ENCODE data around the gene SS18L1.

DNA sequence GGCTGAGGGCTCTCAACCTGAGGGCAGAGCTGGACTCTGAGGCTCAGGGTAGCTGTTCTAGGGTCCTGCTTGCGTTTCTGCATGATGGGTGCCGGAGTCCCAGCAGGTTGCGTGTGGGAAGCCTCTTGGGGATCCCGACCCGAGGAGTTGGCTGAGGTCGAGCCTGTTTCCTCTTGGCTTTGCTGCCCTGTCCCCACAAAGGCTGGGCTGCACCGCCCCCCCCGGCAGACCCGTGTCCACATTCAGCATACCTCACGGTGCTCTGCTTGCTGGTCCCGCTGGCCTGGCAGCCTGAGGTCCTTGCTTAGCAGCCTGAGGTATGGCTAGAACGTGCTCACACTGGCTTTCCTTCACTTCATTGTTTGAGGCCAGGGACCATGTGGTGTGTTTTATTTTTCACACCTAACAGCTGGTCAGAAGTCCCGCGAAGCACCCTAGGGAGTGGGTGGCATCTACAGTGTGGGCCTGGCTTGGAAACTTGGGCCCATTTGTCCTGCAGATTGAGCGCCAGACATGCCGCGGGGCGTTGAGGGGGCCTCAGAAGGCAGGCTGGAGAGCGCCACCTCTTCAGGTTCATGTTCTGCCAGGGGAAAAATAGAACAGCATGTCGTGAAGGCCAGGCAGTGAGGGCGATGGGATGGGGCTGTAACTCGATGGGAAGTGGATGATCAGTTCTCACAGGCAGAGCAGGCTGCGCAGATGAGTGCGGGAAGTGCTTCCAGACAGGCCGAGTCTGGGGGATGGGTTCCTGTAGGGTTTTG, 11.8 kb upstream of the SS18L1 start:
- TF ChIP-seq, protein P1, sequence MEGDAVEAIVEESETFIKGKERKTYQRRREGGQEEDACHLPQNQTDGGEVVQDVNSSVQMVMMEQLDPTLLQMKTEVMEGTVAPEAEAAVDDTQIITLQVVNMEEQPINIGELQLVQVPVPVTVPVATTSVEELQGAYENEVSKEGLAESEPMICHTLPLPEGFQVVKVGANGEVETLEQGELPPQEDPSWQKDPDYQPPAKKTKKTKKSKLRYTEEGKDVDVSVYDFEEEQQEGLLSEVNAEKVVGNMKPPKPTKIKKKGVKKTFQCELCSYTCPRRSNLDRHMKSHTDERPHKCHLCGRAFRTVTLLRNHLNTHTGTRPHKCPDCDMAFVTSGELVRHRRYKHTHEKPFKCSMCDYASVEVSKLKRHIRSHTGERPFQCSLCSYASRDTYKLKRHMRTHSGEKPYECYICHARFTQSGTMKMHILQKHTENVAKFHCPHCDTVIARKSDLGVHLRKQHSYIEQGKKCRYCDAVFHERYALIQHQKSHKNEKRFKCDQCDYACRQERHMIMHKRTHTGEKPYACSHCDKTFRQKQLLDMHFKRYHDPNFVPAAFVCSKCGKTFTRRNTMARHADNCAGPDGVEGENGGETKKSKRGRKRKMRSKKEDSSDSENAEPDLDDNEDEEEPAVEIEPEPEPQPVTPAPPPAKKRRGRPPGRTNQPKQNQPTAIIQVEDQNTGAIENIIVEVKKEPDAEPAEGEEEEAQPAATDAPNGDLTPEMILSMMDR (IDR thresholded peaks at IDR 0.05 in 2 of 3, conservative IDR thresholded peaks at IDR 0.05 in 1 of 3; ENCODE audit: borderline replicate concordance in 1 of 3, insufficient read depth in 1 of 3, low read depth in 2 of 3, low read length in 2 of 3) = no peak
- TF ChIP-seq EGR1 (IDR thresholded peaks at IDR 0.05; ENCODE audit: low read depth) (no peak), RAD21 (IDR thresholded peaks at IDR 0.05; ENCODE audit: low read depth) (no peak), ZNF274 (IDR thresholded peaks at IDR 0.05; ENCODE audit: low read depth, low read length) (no peak), POLR2A (IDR thresholded peaks at IDR 0.05; ENCODE audit: borderline replicate concordance, extremely low read depth, insufficient read depth, insufficient read length) (no peak), POLR2AphosphoS5 (IDR thresholded peaks at IDR 0.05; ENCODE audit: low read depth, low read length) (no peak), SIN3A (IDR thresholded peaks at IDR 0.05; ENCODE audit: low read depth) (no peak)

Measured in HCT116 (cell line).